ENCODE results near the gene ARMC7.
"Not testable (repeated sequence)": the region's sequence is repeated elsewhere in the genome, so short reads cannot be mapped to it uniquely, and the experiment has no call there.

ARMC7 gene

DNA sequence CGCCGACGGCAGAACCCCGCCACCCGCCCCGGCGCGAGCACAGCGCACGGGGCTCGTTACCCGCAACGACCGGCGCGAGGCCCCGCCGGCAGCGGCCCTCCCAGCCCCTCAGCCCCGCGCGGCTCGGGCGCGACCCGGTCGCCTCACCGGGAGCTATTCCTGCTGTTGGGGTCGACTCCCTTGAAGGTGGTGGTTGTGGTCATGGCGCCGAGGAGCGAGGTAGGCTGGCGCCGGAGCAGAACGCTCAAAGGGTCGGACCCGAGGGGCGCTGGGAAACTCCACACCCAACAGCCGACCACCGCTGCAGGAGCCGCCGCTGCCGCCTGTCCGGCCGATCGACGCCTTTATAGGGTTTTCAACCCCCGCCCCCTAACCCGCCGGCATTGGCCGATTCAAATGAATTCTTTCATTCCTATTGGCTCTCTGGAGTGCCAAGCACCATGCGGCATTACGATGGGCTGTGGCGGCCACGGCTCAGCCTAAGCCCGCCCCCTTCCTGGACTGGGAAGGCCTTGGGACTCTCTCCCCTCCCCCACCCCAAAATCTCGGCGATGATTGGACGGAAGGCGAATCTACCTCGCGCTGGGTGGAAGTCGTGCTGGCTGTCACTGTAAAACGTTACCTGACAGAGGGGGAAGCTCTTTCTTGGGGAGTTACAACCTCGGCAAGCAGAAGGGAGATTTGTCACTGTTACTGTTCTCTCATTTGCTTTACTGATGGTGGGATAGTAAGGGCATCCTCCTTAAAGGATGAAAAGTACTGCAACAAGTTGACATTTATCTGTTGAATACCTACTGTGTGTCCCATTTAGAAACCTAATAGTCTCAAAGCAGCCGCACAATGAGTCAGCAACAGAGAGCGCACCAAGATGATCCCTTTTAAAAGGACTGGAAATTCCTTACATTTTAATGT is 44.7 kb downstream of the ARMC7 start, which contains the start of gene JPT1:
JPT1 (minus strand) TSS at position 318 of the 912 bp plus-strand sequence; CDS start at position 203, 115 bp downstream.
- DNase-seq (ENCODE audit: low read depth in 2 of 2): peak; percentile 95 to 97

DNA sequence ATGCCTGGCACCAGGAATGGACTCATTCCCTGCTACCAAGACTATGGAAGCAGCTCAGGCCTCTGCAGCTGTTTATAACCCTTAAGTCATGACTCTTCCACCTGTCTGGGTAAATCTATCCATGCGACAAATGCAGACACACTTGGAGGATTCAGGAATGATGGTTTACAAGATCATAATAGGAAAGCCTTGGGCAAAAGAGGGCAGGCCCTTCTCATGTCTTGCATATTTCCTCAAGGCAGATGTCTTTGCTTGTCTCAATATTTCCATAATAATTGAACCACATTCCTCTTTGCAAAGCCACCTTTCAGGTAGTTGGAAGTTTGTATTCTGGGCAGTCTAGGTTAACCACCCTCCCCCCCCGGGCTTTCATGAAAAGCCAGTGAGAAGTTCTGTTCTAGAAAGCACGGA is 45.4 kb downstream of the ARMC7 start:
- DNase-seq (ENCODE audit: low read depth in 2 of 2): no peak

- DNase-seq (ENCODE audit: low read depth in 2 of 2): not testable (repeated sequence)
These were observed 48.7 kb downstream of the ARMC7 start for GRCh38 chr17:75158480-75158879.

GRCh38 chr17:75159196-75160031 is 49.6 kb downstream of the ARMC7 start:
- no peak for DNase-seq (ENCODE audit: low read depth in 2 of 2)

DNA sequence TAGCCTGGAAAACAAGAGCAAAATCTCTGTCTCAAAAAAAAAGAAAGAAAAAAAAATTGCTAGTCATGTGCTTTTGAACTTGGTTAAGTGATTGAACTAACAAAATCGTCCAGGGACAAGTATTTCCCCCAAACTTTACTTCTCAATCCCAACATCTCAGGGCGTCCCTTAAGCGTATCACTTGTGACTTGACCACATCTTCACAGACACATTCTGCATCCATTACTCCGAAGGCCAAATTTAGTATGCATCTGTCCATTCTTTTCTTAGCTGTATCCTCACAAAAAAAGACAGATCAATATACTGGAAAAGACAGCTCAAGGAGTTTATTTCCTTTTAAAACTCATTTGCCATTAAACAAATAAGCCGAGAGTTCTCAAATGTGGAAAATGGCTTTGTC is 50.4 kb downstream of the ARMC7 start:
- DNase-seq (ENCODE audit: low read depth in 2 of 2): no peak

GRCh38 chr17:75163074-75163473 is 53.3 kb downstream of the ARMC7 start:
- DNase-seq (ENCODE audit: low read depth in 2 of 2): no peak

GRCh38 chr17:75164606-75165005 is 54.8 kb downstream of the ARMC7 start:
- DNase-seq (ENCODE audit: low read depth in 2 of 2): not testable (repeated sequence)

- no peak for DNase-seq (ENCODE audit: low read depth in 2 of 2)
These were observed 59.2 kb downstream of the ARMC7 start for GRCh38 chr17:75168998-75169397.

DNA sequence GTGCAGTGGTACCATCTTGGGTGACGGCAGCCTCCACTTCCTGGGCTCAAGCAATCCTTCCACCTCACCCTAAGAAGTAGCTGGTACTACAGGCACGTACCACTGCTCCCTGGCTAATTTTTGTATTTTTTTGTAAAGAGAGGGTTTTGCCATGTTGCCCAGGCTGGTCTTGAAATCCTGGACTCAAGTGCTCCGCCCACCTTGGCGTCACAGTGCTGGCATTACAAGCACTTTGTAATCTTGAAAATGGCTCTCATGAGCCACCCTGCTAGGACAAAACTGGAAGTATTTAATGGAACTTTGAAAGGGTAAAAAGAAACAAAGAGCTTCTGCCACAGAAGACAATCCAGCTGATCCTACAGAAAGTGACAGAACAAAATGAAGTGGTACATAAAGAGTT is 63.8 kb downstream of the ARMC7 start:
- DNase-seq (ENCODE audit: low read depth in 2 of 2): no peak

DNA sequence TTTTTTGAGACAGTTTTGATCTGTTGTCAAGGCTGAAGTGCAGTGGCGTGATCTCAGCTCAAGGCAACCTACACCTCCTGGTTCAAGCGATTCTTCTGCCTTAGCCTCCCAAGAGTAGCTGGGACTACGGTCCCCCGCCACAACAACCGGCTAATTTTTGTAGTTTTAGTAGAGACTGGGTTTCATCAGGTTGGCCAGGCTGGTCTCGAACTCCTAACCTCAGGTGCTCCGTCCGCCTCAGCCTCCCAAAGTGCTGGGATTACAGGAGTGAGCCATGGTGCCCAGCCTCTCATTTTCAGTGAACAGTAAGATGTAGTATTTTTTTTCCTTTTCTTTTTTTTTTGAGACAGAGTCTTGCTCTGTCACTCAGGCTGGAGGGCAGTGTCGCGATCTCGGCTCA is 65.2 kb downstream of the ARMC7 start:
- no peak for DNase-seq (ENCODE audit: low read depth in 2 of 2)

GRCh38 chr17:75176625-75177024 is 66.9 kb downstream of the ARMC7 start:
- no peak for DNase-seq (ENCODE audit: low read depth in 2 of 2)

- no peak for DNase-seq (ENCODE audit: low read depth in 2 of 2)
These were observed 68.7 kb downstream of the ARMC7 start for GRCh38 chr17:75178453-75178852.
